Measurements from ENCODE around the gene ERP44. TPM values are rescaled to one million over a fixed set of nuclear protein-coding genes. Genes with fewer than 3 reads are reported as not detected.

Gene ERP44
- total RNA-seq, 1 donor from 2014 or later, result 19.3 TPM

DNA sequence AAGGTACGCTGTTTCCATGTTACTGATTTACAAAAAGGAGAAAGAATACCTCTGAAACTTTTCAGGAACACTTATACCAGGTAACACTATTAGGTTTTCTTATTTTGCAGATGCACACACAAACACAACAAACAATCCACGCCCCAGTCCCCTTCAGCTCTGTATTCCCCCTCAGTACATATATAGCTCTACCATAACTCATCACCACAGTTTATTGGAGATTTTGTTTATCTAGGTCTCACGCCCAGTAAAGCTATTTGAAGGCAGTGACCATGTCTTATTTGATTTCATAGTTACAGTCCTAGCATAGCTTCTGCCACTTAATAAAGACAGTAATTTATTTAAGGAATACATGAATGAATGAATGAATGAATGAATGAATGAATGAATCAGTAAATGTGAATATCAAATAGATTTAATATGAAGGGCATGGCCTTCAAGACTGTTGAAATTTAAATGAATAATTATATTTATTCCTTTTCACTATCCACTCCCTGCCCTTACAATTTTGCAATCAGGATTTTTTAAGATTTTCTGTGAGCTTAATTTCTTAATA lies 33.2 kb upstream of the ERP44 start:
- TF ChIP-seq, protein P1, sequence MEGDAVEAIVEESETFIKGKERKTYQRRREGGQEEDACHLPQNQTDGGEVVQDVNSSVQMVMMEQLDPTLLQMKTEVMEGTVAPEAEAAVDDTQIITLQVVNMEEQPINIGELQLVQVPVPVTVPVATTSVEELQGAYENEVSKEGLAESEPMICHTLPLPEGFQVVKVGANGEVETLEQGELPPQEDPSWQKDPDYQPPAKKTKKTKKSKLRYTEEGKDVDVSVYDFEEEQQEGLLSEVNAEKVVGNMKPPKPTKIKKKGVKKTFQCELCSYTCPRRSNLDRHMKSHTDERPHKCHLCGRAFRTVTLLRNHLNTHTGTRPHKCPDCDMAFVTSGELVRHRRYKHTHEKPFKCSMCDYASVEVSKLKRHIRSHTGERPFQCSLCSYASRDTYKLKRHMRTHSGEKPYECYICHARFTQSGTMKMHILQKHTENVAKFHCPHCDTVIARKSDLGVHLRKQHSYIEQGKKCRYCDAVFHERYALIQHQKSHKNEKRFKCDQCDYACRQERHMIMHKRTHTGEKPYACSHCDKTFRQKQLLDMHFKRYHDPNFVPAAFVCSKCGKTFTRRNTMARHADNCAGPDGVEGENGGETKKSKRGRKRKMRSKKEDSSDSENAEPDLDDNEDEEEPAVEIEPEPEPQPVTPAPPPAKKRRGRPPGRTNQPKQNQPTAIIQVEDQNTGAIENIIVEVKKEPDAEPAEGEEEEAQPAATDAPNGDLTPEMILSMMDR (IDR thresholded peaks at IDR 0.05; ENCODE audit: partially characterized antibody, unreplicated experiment), result no peak
- H3K27me3 Mint-ChIP-seq (ENCODE audit: unreplicated experiment), result no peaks in the 10 kb centered on the region
- no peak for DNase-seq
- no peak overlapping the region for H3K4me3 Mint-ChIP-seq (ENCODE audit: unreplicated experiment)
- H3K4me1 Mint-ChIP-seq (ENCODE audit: low read depth, unreplicated experiment), result peaks cover 5% of the 10 kb centered on the region
- H3K27ac Mint-ChIP-seq (ENCODE audit: unreplicated experiment), result no peak overlapping the region
- H3K36me3 Mint-ChIP-seq (ENCODE audit: unreplicated experiment), result no peaks in the 10 kb centered on the region
- H3K9me3 Mint-ChIP-seq (ENCODE audit: unreplicated experiment), result no peaks in the 10 kb centered on the region

DNA sequence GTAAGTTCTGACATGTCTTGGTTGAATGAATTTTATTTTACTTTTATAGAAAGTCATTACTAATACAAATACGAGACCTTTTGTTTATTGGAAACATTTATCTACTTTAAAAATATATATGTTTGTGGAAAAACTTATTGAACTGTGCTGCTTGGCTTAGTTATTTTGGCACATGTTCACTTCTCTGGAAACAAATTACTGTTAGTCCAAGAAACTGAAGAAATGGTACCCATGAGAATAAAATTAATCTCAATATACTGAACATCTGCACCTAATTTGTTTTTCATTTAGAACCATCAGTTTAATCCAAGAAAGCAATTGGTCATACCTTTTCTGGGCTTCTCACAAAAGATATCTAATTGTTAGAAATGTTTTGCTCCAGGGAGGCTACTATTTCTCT lies 32.4 kb upstream of the ERP44 start:
- H3K36me3 Mint-ChIP-seq (ENCODE audit: unreplicated experiment), result no peaks in the 10 kb centered on the region

DNA sequence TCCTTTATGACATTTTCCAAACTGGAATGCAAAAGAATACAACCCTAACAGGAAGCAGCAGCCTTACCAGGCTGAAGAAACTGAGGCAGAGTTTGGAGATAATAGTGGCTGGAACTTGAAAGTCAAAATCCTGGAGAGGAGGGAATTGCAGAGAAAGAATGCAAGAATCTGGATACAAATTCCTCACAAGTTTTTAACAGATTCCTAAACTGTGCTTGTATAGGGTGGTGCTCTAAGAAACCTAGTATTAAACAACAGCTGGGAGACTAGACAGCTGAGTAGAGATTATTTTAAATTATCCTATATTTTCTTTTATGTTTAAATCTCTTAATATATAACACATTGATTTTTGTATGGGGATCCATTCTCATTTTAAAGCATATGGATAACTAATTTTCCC lies 31.0 kb upstream of the ERP44 start:
- Mint-ChIP-seq H3K4me1 (ENCODE audit: low read depth, unreplicated experiment) (peaks cover 15% of the 10 kb centered on the region), H3K36me3 (ENCODE audit: unreplicated experiment) (no peaks in the 10 kb centered on the region), H3K9me3 (ENCODE audit: unreplicated experiment) (peaks cover 2% of the 10 kb centered on the region), H3K27me3 (ENCODE audit: unreplicated experiment) (peaks cover 1% of the 10 kb centered on the region), H3K4me3 (ENCODE audit: unreplicated experiment) (no peak overlapping the region), H3K27ac (ENCODE audit: unreplicated experiment) (no peak overlapping the region)
- DNase-seq, result no peak
- TF ChIP-seq, protein P1 (IDR thresholded peaks at IDR 0.05; ENCODE audit: partially characterized antibody, unreplicated experiment), result no peak

More for the DNA sequence above, 32.4 kb upstream of the ERP44 start:
- TF ChIP-seq, protein P1 (IDR thresholded peaks at IDR 0.05; ENCODE audit: partially characterized antibody, unreplicated experiment), result no peak
- Mint-ChIP-seq H3K4me1 (ENCODE audit: low read depth, unreplicated experiment) (peaks cover 8% of the 10 kb centered on the region), H3K27ac (ENCODE audit: unreplicated experiment) (no peak overlapping the region), H3K9me3 (ENCODE audit: unreplicated experiment) (peaks cover 1% of the 10 kb centered on the region), H3K4me3 (ENCODE audit: unreplicated experiment) (no peak overlapping the region), H3K27me3 (ENCODE audit: unreplicated experiment) (peaks cover 1% of the 10 kb centered on the region)
- no peak for DNase-seq

DNA sequence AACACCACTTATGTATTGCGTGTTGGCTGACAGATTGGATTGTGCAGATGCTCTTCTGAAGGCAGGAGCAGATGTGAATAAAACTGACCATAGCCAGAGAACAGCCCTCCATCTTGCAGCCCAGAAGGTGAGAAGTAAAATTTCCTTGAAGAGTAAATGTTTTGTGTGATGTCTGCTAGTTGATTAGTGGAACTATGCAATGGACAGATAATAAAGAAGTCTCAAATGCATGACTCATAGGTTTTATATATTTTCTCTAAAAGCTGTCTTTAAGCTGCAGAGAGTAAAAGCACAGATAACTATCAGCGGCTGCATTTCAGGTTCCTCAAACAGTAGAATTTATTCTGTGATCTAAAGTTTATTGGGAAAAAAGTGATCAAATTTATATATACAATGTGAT lies 27.6 kb upstream of the ERP44 start:
- H3K27me3 Mint-ChIP-seq (ENCODE audit: unreplicated experiment), result peaks cover 1% of the 10 kb centered on the region
- no peak for DNase-seq
- no peaks in the 10 kb centered on the region for H3K36me3 Mint-ChIP-seq (ENCODE audit: unreplicated experiment)
- H3K9me3 Mint-ChIP-seq (ENCODE audit: unreplicated experiment), result peaks cover 2% of the 10 kb centered on the region
- peak overlapping the region; percentile 92 for H3K27ac Mint-ChIP-seq (ENCODE audit: unreplicated experiment)
- no peak overlapping the region for H3K4me3 Mint-ChIP-seq (ENCODE audit: unreplicated experiment)
- TF ChIP-seq, protein P1 (IDR thresholded peaks at IDR 0.05; ENCODE audit: partially characterized antibody, unreplicated experiment), result no peak
- H3K4me1 Mint-ChIP-seq (ENCODE audit: low read depth, unreplicated experiment), result peaks cover 23% of the 10 kb centered on the region

DNA sequence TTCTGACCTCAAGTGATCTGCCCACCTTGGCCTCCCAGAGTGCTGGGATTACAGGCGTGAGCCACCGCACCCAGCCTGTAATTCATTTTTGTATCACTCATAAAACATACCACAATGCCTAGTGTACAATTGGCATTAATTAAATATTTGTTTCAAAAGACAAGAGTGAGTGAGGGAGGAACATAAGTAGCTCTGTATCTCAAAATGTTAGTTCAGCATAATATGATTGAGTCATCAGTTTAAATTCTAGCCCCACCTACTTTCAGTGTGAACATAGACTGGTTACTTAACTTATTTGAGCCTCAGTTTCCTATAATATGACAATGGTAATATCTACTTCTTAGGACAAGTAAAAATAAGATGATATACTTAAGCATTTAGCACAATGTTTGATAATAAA lies 27.1 kb upstream of the ERP44 start:
- H3K4me3 Mint-ChIP-seq (ENCODE audit: unreplicated experiment), result no peak overlapping the region
- peaks cover 23% of the 10 kb centered on the region for H3K4me1 Mint-ChIP-seq (ENCODE audit: low read depth, unreplicated experiment)
- no peak for DNase-seq
- H3K27me3 Mint-ChIP-seq (ENCODE audit: unreplicated experiment), result peaks cover 1% of the 10 kb centered on the region
- no peaks in the 10 kb centered on the region for H3K36me3 Mint-ChIP-seq (ENCODE audit: unreplicated experiment)
- peaks cover 2% of the 10 kb centered on the region for H3K9me3 Mint-ChIP-seq (ENCODE audit: unreplicated experiment)
- TF ChIP-seq, protein P1 (IDR thresholded peaks at IDR 0.05; ENCODE audit: partially characterized antibody, unreplicated experiment), result no peak
- peak overlapping the region; percentile 85 for H3K27ac Mint-ChIP-seq (ENCODE audit: unreplicated experiment)

Measured in glutamatergic neuron (in vitro differentiated cells).